IgD-negative memory B cell (primary cell): ENCODE results near the gene GNAQ. TPM values are rescaled to one million over a fixed set of nuclear protein-coding genes. Genes with fewer than 3 reads are reported as not detected.

Source experiments
- H3K27ac Mint-ChIP-seq, 3 donors: one replicate each; pipeline ENCODE4 v1.8.0; 2020 to 2022; ENCODE audit warnings: mild to moderate bottlenecking in 3 of 3, mixed read lengths in 3 of 3, moderate library complexity in 1 of 3
- H3K27me3 Mint-ChIP-seq: one replicate; pipeline ENCODE4 v1.8.0; 2021; ENCODE audit warnings: mixed read lengths
- H3K36me3 Mint-ChIP-seq: one replicate; pipeline ENCODE4 v1.8.0; 2020; ENCODE audit warnings: mild to moderate bottlenecking, mixed read lengths
- H3K4me1 Mint-ChIP-seq, 3 donors: one replicate each; pipeline ENCODE4 v1.8.0; 2020 to 2022; ENCODE audit warnings: mixed read lengths in 3 of 3, mild to moderate bottlenecking in 1 of 3
- H3K4me3 Mint-ChIP-seq, 4 donors: one replicate each; pipeline ENCODE4 v1.8.0; 2020 to 2022; ENCODE audit warnings: mild to moderate bottlenecking in 4 of 4, mixed read lengths in 4 of 4, moderate library complexity in 3 of 4
- H3K9me3 Mint-ChIP-seq, 3 donors: one replicate each; pipeline ENCODE4 v1.8.0; 2020 to 2021; ENCODE audit warnings: mixed read lengths in 3 of 3, mild to moderate bottlenecking in 1 of 3
- polyA plus RNA-seq: library from polyadenylated mRNA; unstranded; fragments of 300-500 nt; fragmentation: Illumina TruSeq; gene quantifications from one replicate; pipeline ENCODE4 v1.2.3, GENCODE V29; 2021

The GNAQ gene
- polyA plus RNA-seq, 1 donor from 2014 or later: 0.39 TPM

GRCh38 chr9:77831781-77832180 is 199.8 kb downstream of the GNAQ start:
- H3K4me1 Mint-ChIP-seq: peaks cover 0 to 6% (median 5%) of the 10 kb centered on the region in 3 donors
- H3K4me3 Mint-ChIP-seq: no peak overlapping the region
- no peaks in the 10 kb centered on the region for H3K27me3 Mint-ChIP-seq

GRCh38 chr9:77830618-77831285 is 200.9 kb downstream of the GNAQ start:
- Mint-ChIP-seq H3K9me3 (no peaks in the 10 kb centered on the region), H3K27me3 (no peaks in the 10 kb centered on the region), H3K27ac (no peak overlapping the region), H3K36me3 (no peaks in the 10 kb centered on the region), H3K4me3 (no peak overlapping the region), H3K4me1 (peaks cover 0 to 7% (median 5%) of the 10 kb centered on the region in 3 donors)

More at GRCh38 chr9:77831781-77832180, 199.8 kb downstream of the GNAQ start:
- H3K36me3 Mint-ChIP-seq: no peaks in the 10 kb centered on the region
- no peaks in the 10 kb centered on the region for H3K9me3 Mint-ChIP-seq
- H3K27ac Mint-ChIP-seq: no peak overlapping the region

GRCh38 chr9:77829420-77829819 is 202.2 kb downstream of the GNAQ start:
- Mint-ChIP-seq H3K27ac (peak overlapping the region in 1 of 3 donors; percentile 27), H3K9me3 (no peaks in the 10 kb centered on the region), H3K27me3 (no peaks in the 10 kb centered on the region), H3K36me3 (no peaks in the 10 kb centered on the region), H3K4me1 (peaks cover 0 to 7% (median 5%) of the 10 kb centered on the region in 3 donors), H3K4me3 (no peak overlapping the region)

- H3K9me3 Mint-ChIP-seq: no peaks in the 10 kb centered on the region
- H3K27ac Mint-ChIP-seq: no peak overlapping the region
- peak overlapping the region in 1 of 4 donors; percentile 59 for H3K4me3 Mint-ChIP-seq
- no peaks in the 10 kb centered on the region for H3K27me3 Mint-ChIP-seq
- no peaks in the 10 kb centered on the region for H3K36me3 Mint-ChIP-seq
- peaks cover 2 to 7% (median 5%) of the 10 kb centered on the region in 3 donors for H3K4me1 Mint-ChIP-seq
Observed at GRCh38 chr9:77827104-77827784, 204.4 kb downstream of the GNAQ start.

GRCh38 chr9:77826621-77827020 is 205.0 kb downstream of the GNAQ start:
- no peaks in the 10 kb centered on the region for H3K27me3 Mint-ChIP-seq
- H3K4me1 Mint-ChIP-seq: peaks cover 2 to 7% (median 5%) of the 10 kb centered on the region in 3 donors

GRCh38 chr9:77826116-77826515 is 205.5 kb downstream of the GNAQ start:
- Mint-ChIP-seq H3K4me3 (no peak overlapping the region), H3K4me1 (peaks cover 2 to 7% (median 5%) of the 10 kb centered on the region in 3 donors), H3K27ac (no peak overlapping the region), H3K27me3 (no peaks in the 10 kb centered on the region), H3K36me3 (no peaks in the 10 kb centered on the region), H3K9me3 (no peaks in the 10 kb centered on the region)

More at GRCh38 chr9:77826621-77827020, 205.0 kb downstream of the GNAQ start:
- Mint-ChIP-seq H3K27ac (no peak overlapping the region), H3K36me3 (no peaks in the 10 kb centered on the region), H3K9me3 (no peaks in the 10 kb centered on the region), H3K4me3 (no peak overlapping the region)

- H3K4me3 Mint-ChIP-seq: no peak overlapping the region
Observed at GRCh38 chr9:77825361-77825760, 206.2 kb downstream of the GNAQ start.

GRCh38 chr9:77820293-77820954 is 211.2 kb downstream of the GNAQ start:
- Mint-ChIP-seq H3K27me3 (peaks cover 6% of the 10 kb centered on the region), H3K36me3 (no peaks in the 10 kb centered on the region), H3K9me3 (peaks cover 0 to 2% (median 0%) of the 10 kb centered on the region in 3 donors), H3K4me3 (no peak overlapping the region), H3K27ac (no peak overlapping the region), H3K4me1 (peaks cover 0 to 2% (median 2%) of the 10 kb centered on the region in 3 donors)

More at GRCh38 chr9:77825361-77825760, 206.2 kb downstream of the GNAQ start:
- Mint-ChIP-seq H3K9me3 (no peaks in the 10 kb centered on the region), H3K36me3 (no peaks in the 10 kb centered on the region), H3K27ac (no peak overlapping the region), H3K4me1 (peaks cover 2 to 7% (median 5%) of the 10 kb centered on the region in 3 donors), H3K27me3 (no peaks in the 10 kb centered on the region)

GRCh38 chr9:77819657-77820056 is 212.0 kb downstream of the GNAQ start:
- Mint-ChIP-seq H3K27me3 (peaks cover 6% of the 10 kb centered on the region), H3K4me3 (no peak overlapping the region), H3K27ac (no peak overlapping the region), H3K36me3 (no peaks in the 10 kb centered on the region), H3K4me1 (peaks cover 0 to 2% (median 2%) of the 10 kb centered on the region in 3 donors), H3K9me3 (peaks cover 0 to 2% (median 0%) of the 10 kb centered on the region in 3 donors)

GRCh38 chr9:77817590-77818311 is 213.9 kb downstream of the GNAQ start:
- Mint-ChIP-seq H3K27ac (no peak overlapping the region), H3K4me1 (peaks cover 0 to 2% (median 0%) of the 10 kb centered on the region in 3 donors), H3K27me3 (peaks cover 8% of the 10 kb centered on the region), H3K36me3 (no peaks in the 10 kb centered on the region), H3K4me3 (no peak overlapping the region), H3K9me3 (peaks cover 0 to 2% (median 0%) of the 10 kb centered on the region in 3 donors)

GRCh38 chr9:77816641-77817341 is 214.8 kb downstream of the GNAQ start:
- Mint-ChIP-seq H3K9me3 (peaks cover 0 to 2% (median 0%) of the 10 kb centered on the region in 3 donors), H3K4me3 (no peak overlapping the region), H3K36me3 (no peaks in the 10 kb centered on the region), H3K27ac (no peak overlapping the region), H3K27me3 (peaks cover 8% of the 10 kb centered on the region), H3K4me1 (peaks cover 0 to 2% (median 0%) of the 10 kb centered on the region in 3 donors)

GRCh38 chr9:77815260-77815659 is 216.4 kb downstream of the GNAQ start:
- H3K27ac Mint-ChIP-seq: no peak overlapping the region
- H3K36me3 Mint-ChIP-seq: no peaks in the 10 kb centered on the region
- no peak overlapping the region for H3K4me3 Mint-ChIP-seq
- H3K4me1 Mint-ChIP-seq: peaks cover 0 to 2% (median 0%) of the 10 kb centered on the region in 3 donors
- H3K9me3 Mint-ChIP-seq: peaks cover 0 to 2% (median 0%) of the 10 kb centered on the region in 3 donors
- H3K27me3 Mint-ChIP-seq: peaks cover 8% of the 10 kb centered on the region

GRCh38 chr9:77811832-77812231 is 219.8 kb downstream of the GNAQ start:
- no peaks in the 10 kb centered on the region for H3K9me3 Mint-ChIP-seq
- peaks cover 7% of the 10 kb centered on the region for H3K27me3 Mint-ChIP-seq
- no peaks in the 10 kb centered on the region for H3K36me3 Mint-ChIP-seq
- no peak overlapping the region for H3K4me3 Mint-ChIP-seq
- H3K4me1 Mint-ChIP-seq: no peaks in the 10 kb centered on the region
- H3K27ac Mint-ChIP-seq: peak overlapping the region in 1 of 3 donors; percentile 4

- Mint-ChIP-seq H3K27ac (no peak overlapping the region), H3K27me3 (peaks cover 6% of the 10 kb centered on the region), H3K4me3 (no peak overlapping the region), H3K36me3 (no peaks in the 10 kb centered on the region), H3K4me1 (no peaks in the 10 kb centered on the region), H3K9me3 (no peaks in the 10 kb centered on the region)
Observed at GRCh38 chr9:77810637-77811119, 220.9 kb downstream of the GNAQ start.
